Mesenchymal stem cell (in vitro differentiated cells and primary cell): Measurements from ENCODE around the gene HRK.
A peak's percentile ranks its signal among the peaks of the same experiment; 100 is the strongest.

ENCODE experiments used
- DNase-seq: peaks from one replicate; pipeline ENCODE4 v3.0.0-alpha.2; 2013
- H2AFZ ChIP-seq: one replicate; pipeline ENCODE4 v1.6.1; 2013; ENCODE audit warnings: low read depth, mild to moderate bottlenecking, control low read depth, inconsistent platforms, low read length, moderate library complexity
- H2AK5ac ChIP-seq: 2 replicates; pipeline ENCODE4 v1.6.1; 2013; ENCODE audit warnings: low read length, moderate library complexity, mild to moderate bottlenecking, inconsistent platforms; ENCODE audit not compliant: severe bottlenecking
- H2BK120ac ChIP-seq: one replicate; pipeline ENCODE4 v1.6.1; 2013; ENCODE audit warnings: low read depth, mild to moderate bottlenecking, inconsistent platforms, low read length, moderate library complexity
- H2BK12ac ChIP-seq, 2 experiments: one replicate each; pipeline ENCODE4 v1.6.1; 2013; ENCODE audit warnings: inconsistent platforms in 2 of 2, low read length in 2 of 2, mild to moderate bottlenecking in 2 of 2, moderate library complexity in 2 of 2, control low read depth in 1 of 2
- H2BK15ac ChIP-seq: one replicate; pipeline ENCODE4 v1.6.1; 2013; ENCODE audit warnings: mild to moderate bottlenecking, low read depth, inconsistent platforms; ENCODE audit not compliant: poor library complexity, severe bottlenecking
- H2BK5ac ChIP-seq: 2 replicates; pipeline ENCODE4 v1.6.1; 2013; ENCODE audit warnings: low read depth, mild to moderate bottlenecking, low read length, control low read depth, inconsistent platforms; ENCODE audit not compliant: poor library complexity, severe bottlenecking
- H3K14ac ChIP-seq, 2 experiments: one replicate each; pipeline ENCODE4 v1.6.1; 2013; ENCODE audit warnings: inconsistent platforms in 2 of 2, low read length in 2 of 2, control low read depth in 1 of 2, mild to moderate bottlenecking in 1 of 2, moderate library complexity in 1 of 2
- H3K18ac ChIP-seq, 2 experiments: one replicate each; pipeline ENCODE4 v1.6.1; 2013; ENCODE audit warnings: inconsistent platforms in 2 of 2, low read length in 2 of 2, control low read depth in 1 of 2, low read depth in 1 of 2, mild to moderate bottlenecking in 1 of 2
- H3K23ac ChIP-seq, 2 experiments: one replicate each; pipeline ENCODE4 v1.6.1; 2013; ENCODE audit warnings: inconsistent platforms in 2 of 2, low read length in 2 of 2, mild to moderate bottlenecking in 2 of 2, moderate library complexity in 2 of 2, control low read depth in 1 of 2
- H3K27ac ChIP-seq: 2 replicates; pipeline ENCODE4 v1.5.1; 2013; ENCODE audit warnings: mild to moderate bottlenecking, moderate library complexity, low read length, control low read depth, inconsistent platforms; ENCODE audit not compliant: poor library complexity, severe bottlenecking
- H3K27me3 ChIP-seq, 2 experiments: 2 replicates each; pipeline versions ENCODE4 v1.6.1 to v1.7.0; 2013; ENCODE audit warnings: low read length in 2 of 2, mild to moderate bottlenecking in 2 of 2, moderate library complexity in 2 of 2, control low read depth in 1 of 2, inconsistent platforms in 1 of 2; ENCODE audit not compliant: control insufficient read depth in 1 of 2, insufficient read depth in 1 of 2
- H3K36me3 ChIP-seq, 2 experiments: 2 replicates each; pipeline versions ENCODE4 v1.6.1 to v1.7.0; 2013; ENCODE audit warnings: low read length in 2 of 2, control low read depth in 1 of 2, inconsistent platforms in 1 of 2, low read depth in 1 of 2, mild to moderate bottlenecking in 1 of 2; ENCODE audit not compliant: insufficient read depth in 2 of 2, control insufficient read depth in 1 of 2
- H3K4ac ChIP-seq, 2 experiments: one replicate each; pipeline ENCODE4 v1.6.1; 2013; ENCODE audit warnings: inconsistent platforms in 2 of 2, low read length in 2 of 2, mild to moderate bottlenecking in 2 of 2, moderate library complexity in 2 of 2, control low read depth in 1 of 2, low read depth in 1 of 2
- H3K4me1 ChIP-seq: 2 replicates; pipeline ENCODE4 v1.6.1; 2013; ENCODE audit warnings: low read depth, low read length, control low read depth; ENCODE audit not compliant: control insufficient read depth, insufficient read depth
- H3K4me2 ChIP-seq: 2 replicates; pipeline ENCODE4 v1.6.1; 2013; ENCODE audit warnings: low read length, mild to moderate bottlenecking, inconsistent platforms; ENCODE audit not compliant: poor library complexity, severe bottlenecking
- H3K4me3 ChIP-seq, 2 experiments: 2 replicates each; pipeline versions ENCODE4 v1.5.1 to v1.7.0; 2013; ENCODE audit warnings: low read length in 2 of 2, mild to moderate bottlenecking in 2 of 2, control low read depth in 1 of 2, low read depth in 1 of 2; ENCODE audit not compliant: insufficient read depth in 1 of 2
- H3K79me1 ChIP-seq: replicated peaks from 2 replicates; pipeline ENCODE4 v1.6.1; 2013; ENCODE audit warnings: mild to moderate bottlenecking, control low read depth, low read length, inconsistent platforms; ENCODE audit not compliant: poor library complexity, severe bottlenecking
- H3K9ac ChIP-seq: 2 replicates; pipeline ENCODE4 v1.7.0; 2013; ENCODE audit warnings: mild to moderate bottlenecking, low read length, moderate library complexity
- H3K9me3 ChIP-seq: 2 replicates; pipeline ENCODE4 v1.7.0; 2013; ENCODE audit warnings: mild to moderate bottlenecking, low read length; ENCODE audit not compliant: control insufficient read depth
- H4K8ac ChIP-seq: one replicate; pipeline ENCODE4 v1.6.1; 2013; ENCODE audit warnings: inconsistent platforms, mild to moderate bottlenecking, low read length, moderate library complexity
- H4K91ac ChIP-seq: one replicate; pipeline ENCODE4 v1.6.1; 2013; ENCODE audit warnings: mild to moderate bottlenecking, low read length, inconsistent platforms
- WGBS: methylation state at CpG from one replicate; pipeline ENCODE4 v1.1.7; 2013; ENCODE audit warnings: mixed read lengths; 5-methylcytosine and 5-hydroxymethylcytosine counted together

HRK gene

DNA sequence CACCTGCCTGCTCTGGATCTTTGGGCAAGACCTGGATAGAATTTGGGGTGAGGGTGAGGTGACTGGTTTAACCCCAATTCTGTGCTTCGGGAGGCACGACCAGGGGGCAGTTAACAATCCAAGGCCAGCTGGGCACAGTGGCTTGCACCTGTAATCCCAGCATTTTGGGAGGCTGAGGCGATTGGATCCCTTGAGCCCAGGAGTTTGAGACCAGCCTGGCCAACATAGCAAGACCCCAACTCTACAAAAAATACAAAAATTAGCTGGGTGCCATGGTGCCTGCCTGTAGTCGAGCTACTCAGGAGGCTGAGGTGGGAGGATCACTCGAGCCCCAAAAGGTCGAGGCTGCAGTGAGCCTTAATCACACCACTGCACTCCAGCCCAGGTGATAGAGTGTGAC, 38.2 kb downstream of the HRK start:
- Histone ChIP-seq H3K27me3 (no peaks in the 10 kb centered on the region), H2BK15ac (no peak overlapping the region), H3K4me3 (no peak overlapping the region), H3K9ac (no peak overlapping the region), H3K4ac (no peak overlapping the region), H3K4me1 (no peaks in the 10 kb centered on the region), H3K23ac (no peak overlapping the region), H2BK12ac (no peak overlapping the region), H3K18ac (no peak overlapping the region), H4K8ac (no peak overlapping the region), H4K91ac (no peak overlapping the region), H3K27ac (no peak overlapping the region), H2AK5ac (no peak overlapping the region), H3K9me3 (no peaks in the 10 kb centered on the region), H3K4me2 (no peak overlapping the region), H3K79me1 (no peaks in the 10 kb centered on the region), H3K14ac (no peak overlapping the region), H2AFZ (no peak overlapping the region), H3K36me3 (no peaks in the 10 kb centered on the region), H2BK120ac (no peak overlapping the region), H2BK5ac (no peak overlapping the region)
- DNase-seq = no peak
- 76% methylated on average over 5 of the region's 6 CpGs for WGBS

DNA sequence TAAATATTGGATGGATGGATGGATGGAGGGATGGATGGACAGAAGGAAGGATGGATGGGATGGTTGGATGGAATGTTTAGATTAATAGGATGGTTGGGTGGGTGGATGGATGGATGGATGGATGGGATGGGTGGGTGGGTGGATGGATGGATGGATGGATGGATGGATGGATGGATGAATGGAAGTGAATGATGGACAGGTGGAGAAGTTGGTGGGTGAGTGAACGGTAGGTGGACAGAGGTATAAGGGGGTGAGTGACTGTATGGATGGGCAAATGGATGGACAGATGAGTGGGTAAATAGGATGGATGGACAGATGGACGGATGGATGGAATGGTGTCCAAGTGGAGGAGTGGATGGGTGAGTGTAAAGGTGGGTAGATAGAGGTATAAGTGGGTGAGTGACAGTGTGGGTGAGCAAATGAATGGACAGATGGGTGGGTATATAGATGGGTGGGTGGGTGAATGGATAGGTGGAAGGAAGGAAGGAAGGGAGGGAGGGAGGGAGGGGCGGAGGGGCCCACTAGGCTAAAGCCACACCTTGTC, 41.9 kb downstream of the HRK start:
- H3K4me2 ChIP-seq = no peak overlapping the region
- no peak overlapping the region for H3K27ac ChIP-seq
- no peak for DNase-seq
- H3K27me3 ChIP-seq = no peaks in the 10 kb centered on the region
- no peak overlapping the region for H2AK5ac ChIP-seq
- no peak overlapping the region for H2BK15ac ChIP-seq
- no peak overlapping the region for H4K8ac ChIP-seq
- no peak overlapping the region for H2BK12ac ChIP-seq
- no peak overlapping the region for H2AFZ ChIP-seq
- H3K36me3 ChIP-seq = no peaks in the 10 kb centered on the region
- no peaks in the 10 kb centered on the region for H3K9me3 ChIP-seq
- no peak overlapping the region for H2BK120ac ChIP-seq
- H3K23ac ChIP-seq = no peak overlapping the region
- no peak overlapping the region for H2BK5ac ChIP-seq
- no peaks in the 10 kb centered on the region for H3K4me1 ChIP-seq
- H3K18ac ChIP-seq = no peak overlapping the region
- WGBS = 87% methylated on average over 2 of the region's 3 CpGs
- no peaks in the 10 kb centered on the region for H3K79me1 ChIP-seq
- H3K4me3 ChIP-seq = no peak overlapping the region
- H3K4ac ChIP-seq = no peak overlapping the region
- H4K91ac ChIP-seq = no peak overlapping the region
- no peak overlapping the region for H3K14ac ChIP-seq
- no peak overlapping the region for H3K9ac ChIP-seq

DNA sequence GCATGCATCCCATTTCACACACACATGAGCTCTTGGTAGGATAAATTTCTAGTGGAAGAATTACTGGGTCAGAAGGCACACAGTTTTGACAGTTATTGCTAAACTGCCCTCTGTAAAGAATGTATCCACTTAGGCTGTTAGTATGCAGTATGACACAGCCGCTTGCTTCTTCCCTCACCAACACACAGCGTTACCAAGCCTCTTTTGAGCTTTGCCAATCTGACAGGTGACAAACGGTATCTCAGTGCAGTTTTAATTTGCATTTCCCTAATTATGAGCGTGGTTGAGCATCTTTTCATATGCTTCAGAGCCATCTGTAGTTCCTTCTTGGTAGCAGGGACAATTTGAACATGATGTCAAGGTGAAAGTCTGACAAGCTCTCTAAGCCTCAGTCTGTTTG, 42.9 kb downstream of the HRK start:
- H4K91ac ChIP-seq = no peak overlapping the region
- no peaks in the 10 kb centered on the region for H3K27me3 ChIP-seq
- no peak overlapping the region for H3K23ac ChIP-seq
- DNase-seq = no peak
- H3K27ac ChIP-seq = no peak overlapping the region
- no peak overlapping the region for H2AK5ac ChIP-seq
- H3K14ac ChIP-seq = peak overlapping the region in 1 of 2 experiments; percentile 21
- no peak overlapping the region for H3K4ac ChIP-seq
- no peak overlapping the region for H2BK5ac ChIP-seq
- H3K4me1 ChIP-seq = no peaks in the 10 kb centered on the region
- no peak overlapping the region for H3K4me3 ChIP-seq
- no peaks in the 10 kb centered on the region for H3K36me3 ChIP-seq
- no peak overlapping the region for H2BK15ac ChIP-seq
- H4K8ac ChIP-seq = no peak overlapping the region
- H3K18ac ChIP-seq = no peak overlapping the region
- no peak overlapping the region for H2BK12ac ChIP-seq
- 78% methylated on average over 4 of the region's 4 CpGs for WGBS
- no peak overlapping the region for H3K4me2 ChIP-seq
- H3K9ac ChIP-seq = no peak overlapping the region
- H3K9me3 ChIP-seq = no peaks in the 10 kb centered on the region
- H2BK120ac ChIP-seq = no peak overlapping the region
- H3K79me1 ChIP-seq = no peaks in the 10 kb centered on the region
- no peak overlapping the region for H2AFZ ChIP-seq

DNA sequence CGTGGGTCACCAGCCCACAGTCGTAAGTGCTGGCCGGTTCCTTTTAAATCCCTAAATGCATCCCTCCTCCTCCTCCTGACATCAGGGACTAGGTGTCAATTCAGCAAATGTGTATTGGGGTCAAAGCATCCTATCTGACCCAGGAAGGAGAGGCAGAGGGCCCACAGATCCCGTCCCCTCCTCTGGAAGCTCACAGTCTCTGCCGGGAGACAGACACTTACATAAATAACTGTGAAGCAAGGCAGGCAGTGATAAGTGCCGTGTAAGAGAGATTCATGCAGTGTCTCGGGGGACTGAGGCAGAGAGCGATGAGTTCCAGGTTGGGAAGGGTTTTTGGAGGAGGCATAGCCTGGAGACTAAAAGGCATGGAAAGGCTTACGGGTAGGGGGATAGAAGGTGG, 44.1 kb downstream of the HRK start:
- no peaks in the 10 kb centered on the region for H3K4me1 ChIP-seq
- no peak overlapping the region for H2BK5ac ChIP-seq
- H3K18ac ChIP-seq = peak overlapping the region in 1 of 2 experiments; percentile 33

More for the DNA sequence above, 44.1 kb downstream of the HRK start:
- H3K9me3 ChIP-seq = no peaks in the 10 kb centered on the region
- WGBS = 51% methylated on average over 9 of the region's 9 CpGs
- no peak overlapping the region for H2BK120ac ChIP-seq
- no peaks in the 10 kb centered on the region for H3K79me1 ChIP-seq
- H2BK12ac ChIP-seq = no peak overlapping the region
- no peak overlapping the region for H3K14ac ChIP-seq
- no peak overlapping the region for H2AFZ ChIP-seq
- H3K36me3 ChIP-seq = no peaks in the 10 kb centered on the region
- no peak overlapping the region for H3K4me3 ChIP-seq
- DNase-seq = no peak
- H3K4ac ChIP-seq = no peak overlapping the region
- H3K23ac ChIP-seq = peak overlapping the region in 1 of 2 experiments; percentile 40
- H4K8ac ChIP-seq = no peak overlapping the region
- H2BK15ac ChIP-seq = no peak overlapping the region
- no peak overlapping the region for H2AK5ac ChIP-seq
- no peaks in the 10 kb centered on the region for H3K27me3 ChIP-seq
- H3K9ac ChIP-seq = no peak overlapping the region
- H3K27ac ChIP-seq = no peak overlapping the region
- H4K91ac ChIP-seq = no peak overlapping the region
- H3K4me2 ChIP-seq = no peak overlapping the region
